NCI-H1092 treated with DMSO at 0.1 percent for 48 hours (cell line): Measurements from ENCODE around the gene RPL22.

ENCODE experiments used
- DNase-seq: peaks from one replicate; lab custom pipeline; 2025; lab: John Stamatoyannopoulos, UW

The RPL22 gene

DNA sequence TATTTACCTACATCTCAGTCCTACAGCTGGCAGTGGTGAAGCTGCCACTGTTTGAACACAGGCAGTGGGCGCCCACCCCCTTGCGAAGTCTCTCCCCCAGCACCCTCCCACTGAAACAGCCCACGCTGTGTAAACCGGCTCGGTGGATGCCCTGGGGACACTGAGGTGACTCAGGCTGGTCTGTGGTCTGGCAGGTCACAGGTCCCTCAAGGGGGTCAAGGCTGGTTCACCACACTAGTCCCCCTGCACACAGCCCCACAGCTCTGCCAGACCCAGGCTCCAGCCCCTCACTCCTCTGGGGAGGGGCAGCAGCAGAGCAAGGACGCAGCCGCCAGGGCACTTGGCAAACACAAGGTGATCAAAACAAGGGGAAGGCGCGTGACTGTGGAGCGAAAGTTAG lies 26.8 kb downstream of the RPL22 start:
- no peak for DNase-seq

DNA sequence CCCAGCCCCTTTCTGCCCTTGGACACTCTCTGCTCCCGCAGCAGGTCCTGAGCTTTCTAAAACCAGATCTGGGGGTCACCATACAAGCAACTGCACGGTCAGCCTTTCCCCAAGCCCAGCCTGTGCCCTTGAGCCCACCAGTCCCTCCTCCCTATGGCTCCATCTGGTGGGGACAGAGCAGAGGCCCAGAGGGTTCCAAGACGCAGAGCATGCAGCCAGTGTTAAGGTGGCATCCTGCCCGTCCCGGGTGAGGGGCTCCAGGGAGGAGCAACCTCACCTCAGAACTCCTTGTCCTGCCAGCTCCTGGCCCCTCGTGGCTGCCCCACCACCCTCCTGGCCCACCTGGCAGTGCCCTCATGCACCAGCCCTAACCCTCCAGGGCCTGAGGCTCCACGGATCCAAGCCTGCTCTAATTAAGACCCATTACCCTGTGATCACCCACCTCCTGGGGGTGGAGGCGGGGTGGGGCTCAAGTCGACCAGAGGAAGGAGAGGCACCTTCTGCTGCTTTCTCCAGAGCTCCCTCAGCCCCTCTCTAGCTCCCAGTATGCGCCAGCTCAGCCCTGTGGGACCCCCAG lies 27.8 kb downstream of the RPL22 start:
- DNase-seq: peak; percentile 76

DNA sequence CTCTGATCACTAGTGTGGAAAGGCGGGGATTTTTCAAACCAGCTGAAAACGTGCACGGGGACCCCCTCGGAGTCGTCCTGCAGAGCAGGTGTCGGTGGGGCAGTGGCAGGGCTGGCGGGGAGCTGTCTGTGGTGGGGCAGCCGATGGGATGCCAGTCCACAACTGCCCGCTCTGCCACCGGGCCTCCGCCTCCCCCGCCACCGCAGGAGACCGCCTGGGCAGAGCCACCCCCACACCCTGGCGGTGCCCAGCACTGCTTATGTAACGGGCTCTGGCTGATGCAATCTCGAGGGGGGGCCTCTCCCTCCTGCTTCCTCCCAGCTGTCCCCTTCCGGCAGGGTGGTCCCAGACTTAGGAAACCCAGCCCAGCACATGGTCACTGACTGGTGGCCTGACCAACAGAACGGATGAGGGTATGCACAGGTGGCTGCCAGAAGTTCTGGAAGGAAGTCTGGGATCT lies 28.6 kb downstream of the RPL22 start:
- DNase-seq: no peak

DNA sequence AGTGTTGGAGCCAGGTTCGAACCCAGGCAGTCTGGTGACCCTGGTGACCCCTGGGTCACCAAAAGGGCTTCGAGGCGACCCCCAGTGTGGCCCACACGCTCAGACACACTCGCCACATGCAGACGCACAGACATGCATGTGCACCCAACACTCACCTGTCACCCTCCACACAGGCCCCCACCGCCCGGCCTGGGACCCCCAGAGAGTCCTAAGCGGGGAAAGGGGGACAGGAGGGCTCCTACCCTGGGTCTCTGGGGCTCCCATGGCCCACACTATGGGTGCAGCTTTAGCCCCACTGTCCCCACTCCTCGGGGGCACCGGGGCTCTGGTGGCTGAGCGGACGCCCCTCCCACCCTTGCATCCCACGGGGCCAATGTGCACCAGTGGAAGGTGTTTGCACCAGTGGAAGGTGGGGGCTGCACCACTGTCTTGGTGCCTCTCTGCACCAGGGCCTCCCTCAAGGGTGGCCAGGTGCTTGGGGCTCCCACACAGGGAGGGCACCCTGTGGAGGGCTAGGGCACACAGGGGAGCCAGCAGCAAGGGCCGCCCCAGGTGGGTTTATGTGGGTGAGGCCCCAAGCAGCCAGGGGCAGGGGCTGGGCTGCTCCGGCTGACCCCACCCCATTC lies 29.2 kb downstream of the RPL22 start:
- DNase-seq: no peak

DNA sequence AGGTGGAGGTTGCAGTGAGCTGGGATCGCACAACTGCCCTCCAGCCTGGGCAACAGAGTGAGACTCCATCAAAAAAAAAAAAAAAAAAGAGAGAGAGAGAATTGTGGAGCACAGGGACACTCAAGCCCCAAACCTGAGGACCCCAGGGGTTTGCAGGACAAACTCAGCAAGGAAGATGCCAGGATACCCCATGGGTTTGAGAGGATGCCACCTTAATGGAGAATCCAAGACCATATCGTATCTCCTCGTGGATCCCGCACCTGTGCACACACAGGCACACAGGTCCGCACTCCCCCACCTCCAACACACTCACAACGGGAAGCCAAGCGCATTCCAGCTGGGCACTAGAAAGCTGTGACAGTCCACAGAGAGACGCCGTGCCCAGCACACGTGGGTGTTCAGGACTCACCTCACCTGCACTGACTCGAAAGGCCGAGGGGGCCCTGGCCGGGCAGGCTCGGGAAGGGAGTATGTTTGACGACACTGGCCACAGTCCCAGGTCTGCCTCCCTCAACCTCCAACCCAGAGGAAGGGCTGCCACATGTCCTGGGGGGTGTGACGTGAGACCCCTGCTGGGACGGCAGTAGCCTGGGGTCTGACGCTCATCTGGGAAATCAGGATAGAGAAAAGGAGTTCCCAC lies 30.3 kb downstream of the RPL22 start:
- no peak for DNase-seq

DNA sequence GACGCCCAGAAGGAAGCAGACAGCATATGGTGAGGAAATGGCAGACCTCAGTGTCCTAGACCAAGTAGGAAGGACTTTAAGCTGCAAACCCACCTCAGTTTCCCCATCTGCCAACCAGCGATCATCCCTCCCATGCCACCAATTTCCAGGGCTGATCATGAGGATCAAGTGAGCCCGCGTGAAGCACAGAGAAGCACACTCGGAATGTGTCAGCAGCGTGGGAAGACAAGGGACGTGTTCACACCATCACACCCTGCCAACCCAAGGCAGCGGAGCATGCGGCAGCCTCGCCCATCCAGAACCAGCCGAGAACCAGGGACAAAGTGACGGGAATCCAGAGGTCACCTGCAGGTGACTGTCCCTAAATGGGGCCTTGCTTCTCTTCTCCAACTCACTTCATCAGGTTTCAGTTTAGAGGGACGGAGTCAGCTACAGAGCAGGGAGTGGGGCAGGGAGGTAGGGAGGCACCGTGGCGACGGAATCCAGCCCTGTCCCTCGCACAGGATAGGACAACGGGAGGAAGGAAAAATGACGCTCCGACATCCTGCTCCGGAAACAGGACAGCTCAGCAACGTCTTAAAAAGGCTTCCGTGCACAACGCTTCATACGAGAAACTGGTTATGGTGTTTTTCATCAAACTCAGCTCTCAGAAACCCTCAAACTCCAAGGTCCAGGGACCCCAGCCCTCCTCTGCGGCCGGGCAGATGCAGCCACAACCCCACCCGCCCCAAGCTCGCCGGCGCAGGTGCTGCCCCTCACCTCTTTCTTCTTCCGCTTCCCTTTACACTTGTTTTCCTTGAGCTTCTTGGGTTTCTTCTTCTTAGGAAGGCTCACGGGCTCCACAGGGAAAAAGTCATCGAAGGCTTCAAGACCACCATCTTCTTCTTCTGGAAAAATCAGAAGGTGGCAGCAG lies 31.7 kb downstream of the RPL22 start:
- no peak for DNase-seq

DNA sequence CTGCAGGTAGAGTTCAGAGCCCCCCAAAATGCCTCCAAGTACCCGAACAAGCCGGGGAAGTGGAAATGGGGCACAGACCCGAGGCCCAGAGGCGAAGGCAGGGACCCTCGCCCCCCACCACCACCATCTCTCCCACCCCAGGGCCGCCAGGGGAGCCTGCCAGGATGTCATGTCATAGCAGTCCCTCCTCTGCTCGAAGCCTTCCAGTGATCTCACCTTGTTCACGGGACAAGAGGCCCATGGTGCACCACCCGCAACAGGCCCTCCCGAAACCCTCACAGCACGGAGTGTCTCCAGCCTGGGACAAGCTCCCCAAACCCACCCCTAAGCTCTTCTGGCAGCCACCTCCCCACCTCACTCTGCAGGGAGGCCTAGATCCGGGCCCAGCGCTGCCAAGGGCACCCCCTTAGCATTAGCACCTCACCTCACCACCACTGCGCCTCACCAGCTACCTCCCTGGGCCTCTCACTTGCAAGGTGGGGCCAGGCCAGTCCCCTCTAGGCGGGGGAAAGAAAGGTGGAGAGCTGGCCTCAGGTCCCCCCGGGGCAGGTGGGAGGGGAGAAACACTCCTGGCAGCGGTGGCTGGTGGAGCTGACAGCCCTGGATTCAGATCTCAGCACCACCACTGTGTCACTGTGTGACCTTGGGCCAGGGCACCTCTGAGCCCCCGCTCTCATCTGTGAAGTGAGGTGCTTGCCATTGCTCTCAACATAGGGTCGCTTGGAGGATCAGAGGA lies 32.6 kb downstream of the RPL22 start:
- DNase-seq: no peak

DNA sequence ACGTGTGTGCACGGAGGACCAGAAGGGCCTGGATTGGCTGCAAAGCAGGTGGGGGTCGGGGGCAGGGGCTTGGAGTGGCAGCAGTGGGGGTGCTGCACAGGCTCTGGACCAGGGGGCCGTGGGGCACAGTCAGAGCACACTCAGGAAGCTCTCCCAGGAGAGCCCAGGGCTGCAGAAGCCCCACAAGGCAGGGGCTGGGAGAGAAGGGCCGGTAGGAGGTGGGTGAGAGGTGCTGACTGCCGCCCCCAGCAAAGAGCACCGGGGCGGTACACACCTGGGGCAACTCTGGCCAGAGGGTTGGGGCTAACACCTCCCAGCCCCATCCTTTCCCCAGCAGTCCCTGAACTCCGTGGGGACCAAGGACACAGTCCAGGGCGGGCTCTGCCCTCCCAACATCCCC lies 33.2 kb downstream of the RPL22 start:
- no peak for DNase-seq

DNA sequence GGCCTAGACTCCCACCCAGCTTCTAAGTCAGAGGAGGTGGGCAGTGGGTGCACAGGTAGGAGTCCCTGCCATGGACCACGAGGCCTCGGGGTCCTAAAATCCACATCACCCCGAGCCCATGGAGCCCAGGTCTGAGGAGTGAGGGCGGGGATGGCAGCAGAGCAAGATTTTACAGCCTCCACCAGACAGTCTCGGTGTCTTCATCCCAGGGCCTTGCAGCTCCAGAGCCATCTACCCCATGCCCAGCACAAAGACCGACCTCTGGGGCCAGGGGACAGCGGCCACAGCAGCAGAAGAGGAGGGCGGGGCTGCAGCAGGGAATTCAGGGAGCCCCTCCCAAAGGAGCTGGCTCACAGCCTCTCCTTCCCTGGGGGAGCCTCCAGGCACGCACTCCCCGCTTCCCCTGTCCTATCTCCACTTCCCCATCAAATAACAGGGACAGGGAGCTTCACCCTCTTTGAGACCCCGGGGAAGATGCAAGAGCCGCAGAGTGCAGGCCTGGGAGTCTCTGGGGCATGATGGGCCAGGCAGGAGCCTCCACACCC lies 33.9 kb downstream of the RPL22 start:
- DNase-seq: no peak

DNA sequence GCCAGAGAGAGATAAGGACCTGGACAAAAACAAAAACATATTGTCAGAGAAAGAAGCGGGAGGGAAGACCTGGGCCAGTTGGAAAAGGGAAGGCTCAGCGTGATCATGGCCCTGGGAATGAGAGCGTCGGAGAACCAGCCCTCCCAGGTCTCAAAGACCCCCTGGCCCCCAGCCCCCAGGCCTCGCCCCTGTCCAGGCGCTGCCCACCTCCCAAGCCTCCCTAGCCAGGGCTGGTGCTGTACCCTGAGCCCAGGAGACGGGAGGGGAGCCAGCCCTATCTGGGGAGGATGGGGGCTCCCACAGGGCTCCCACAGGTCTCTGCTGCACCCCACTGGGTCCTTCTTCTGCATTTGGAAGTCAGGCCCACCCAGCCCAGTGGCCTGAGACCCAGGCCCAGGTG lies 34.4 kb downstream of the RPL22 start:
- no peak for DNase-seq

DNA sequence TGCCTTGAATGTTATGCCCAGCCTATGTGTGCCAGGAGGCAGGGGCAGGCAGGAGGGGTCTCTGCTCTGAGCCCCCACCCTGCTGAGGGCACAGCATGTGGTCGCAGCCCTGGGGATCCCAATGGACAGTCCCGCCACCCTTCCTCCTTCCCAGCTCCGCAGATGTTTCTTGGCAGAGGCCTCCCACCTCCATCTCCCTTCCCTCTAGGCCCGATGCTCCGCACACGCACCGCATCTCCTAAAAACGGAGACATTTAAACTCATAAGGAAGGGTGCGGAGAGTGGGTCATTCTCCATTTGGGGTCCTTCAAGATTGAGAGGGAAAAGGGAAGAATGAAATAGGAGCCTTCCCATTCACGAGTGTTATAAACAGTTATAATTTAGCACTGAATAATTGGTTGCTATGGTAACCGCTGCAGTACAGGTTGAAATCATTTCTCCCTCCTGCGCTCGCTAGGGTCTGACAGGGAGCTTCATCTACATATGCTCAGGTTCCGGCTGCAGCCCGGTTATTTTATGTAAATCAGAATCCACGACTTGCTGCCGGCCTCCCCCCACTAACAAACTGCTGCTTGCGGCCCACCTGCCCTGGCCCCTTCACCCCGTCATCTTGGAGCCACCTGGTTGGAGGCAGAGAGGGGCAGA lies 35.3 kb downstream of the RPL22 start:
- no peak for DNase-seq

DNA sequence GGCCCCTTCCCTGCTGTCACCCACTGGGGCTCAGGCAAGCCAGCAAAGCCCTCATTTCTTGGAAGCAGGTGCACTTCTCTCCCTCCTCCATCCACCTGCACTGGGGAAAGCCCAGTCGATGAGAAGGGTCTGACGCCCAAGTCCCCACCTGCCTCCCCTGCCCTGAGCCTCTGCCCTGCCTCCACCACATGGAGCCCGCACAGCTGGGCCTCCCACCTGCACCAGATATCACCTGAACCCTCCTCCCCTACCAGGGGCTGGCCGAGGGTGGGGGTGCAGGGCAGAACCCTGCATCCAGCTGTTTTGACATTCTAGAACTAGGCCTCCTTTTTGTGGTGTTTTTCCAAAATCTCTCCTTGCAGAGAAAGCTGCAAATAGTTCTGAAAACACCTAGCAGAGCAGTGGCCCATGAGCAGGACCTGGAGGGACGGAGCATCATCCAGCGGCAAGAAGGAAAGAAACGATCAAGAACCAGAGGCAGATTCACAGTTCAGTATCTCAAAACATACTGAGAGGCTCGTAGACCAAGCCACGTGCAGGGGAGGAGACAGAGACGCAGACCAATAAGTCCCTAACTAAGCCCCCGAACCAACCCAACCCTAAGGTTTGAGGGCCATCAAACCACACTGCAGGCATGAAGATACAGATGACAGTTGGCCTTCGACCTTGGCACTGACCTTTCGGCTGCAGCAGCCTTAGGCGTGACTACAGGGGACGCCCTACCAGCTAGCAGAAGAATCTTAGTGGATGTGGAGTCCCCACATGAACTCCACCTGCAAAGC lies 36.0 kb downstream of the RPL22 start:
- DNase-seq: no peak

DNA sequence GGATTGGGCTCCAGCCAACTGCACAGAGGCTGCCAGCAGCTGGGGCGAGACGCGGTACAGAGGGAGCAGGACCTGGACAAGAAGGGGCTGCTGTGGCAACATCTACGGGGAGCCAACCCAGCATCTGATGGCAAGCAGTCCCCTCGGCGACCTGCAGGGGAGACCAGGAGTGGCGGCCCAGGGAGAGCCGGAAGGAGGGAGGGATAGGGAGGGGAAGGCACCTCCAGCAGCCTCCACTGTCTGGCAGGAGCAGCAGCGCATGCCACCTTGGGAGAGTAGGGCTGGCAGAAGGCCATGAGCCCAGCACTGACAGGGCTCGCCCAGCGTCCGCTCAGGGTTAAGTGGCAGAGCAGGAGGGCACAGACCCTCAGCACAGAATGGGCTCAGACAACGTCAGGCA lies 36.6 kb downstream of the RPL22 start:
- peak; percentile 91 for DNase-seq

DNA sequence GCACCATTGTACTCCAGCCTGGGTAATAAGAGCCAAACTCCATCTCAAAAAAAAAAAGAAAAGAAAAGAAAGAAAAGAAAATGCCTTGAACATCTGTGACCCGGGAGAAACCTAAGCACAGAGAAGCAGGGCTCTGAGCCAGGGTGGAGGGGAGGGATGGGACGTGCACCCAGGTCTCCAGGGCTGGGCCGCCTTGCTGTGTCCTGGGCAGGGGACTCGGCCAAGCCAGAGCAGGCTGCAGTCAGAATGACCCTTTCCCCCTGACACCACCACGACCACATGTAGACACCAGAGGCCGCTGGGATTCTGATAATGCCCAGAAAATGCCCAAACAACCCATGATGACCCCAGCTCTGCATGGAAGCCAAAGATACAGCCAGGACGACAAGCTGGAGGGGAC lies 37.1 kb downstream of the RPL22 start:
- no peak for DNase-seq

DNA sequence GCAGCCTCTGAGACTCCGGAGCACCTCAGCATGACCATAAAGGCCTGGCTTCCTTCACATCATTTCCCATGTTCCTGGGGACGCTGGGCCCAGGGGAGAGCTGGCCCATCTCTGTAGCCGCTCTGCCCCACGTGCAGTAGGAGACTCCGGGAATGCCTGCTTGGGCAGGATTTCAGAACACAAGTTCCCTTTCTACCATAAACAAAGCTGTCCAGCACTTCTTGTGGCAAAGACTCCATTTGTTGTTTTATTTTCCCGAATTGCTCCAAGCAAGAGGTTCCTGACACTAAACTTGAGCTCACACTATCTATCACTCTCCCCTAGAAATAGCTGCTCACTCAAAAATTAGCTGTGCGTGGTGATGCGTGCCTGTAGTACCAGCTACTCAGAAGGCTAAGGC lies 41.2 kb downstream of the RPL22 start:
- DNase-seq: no peak

DNA sequence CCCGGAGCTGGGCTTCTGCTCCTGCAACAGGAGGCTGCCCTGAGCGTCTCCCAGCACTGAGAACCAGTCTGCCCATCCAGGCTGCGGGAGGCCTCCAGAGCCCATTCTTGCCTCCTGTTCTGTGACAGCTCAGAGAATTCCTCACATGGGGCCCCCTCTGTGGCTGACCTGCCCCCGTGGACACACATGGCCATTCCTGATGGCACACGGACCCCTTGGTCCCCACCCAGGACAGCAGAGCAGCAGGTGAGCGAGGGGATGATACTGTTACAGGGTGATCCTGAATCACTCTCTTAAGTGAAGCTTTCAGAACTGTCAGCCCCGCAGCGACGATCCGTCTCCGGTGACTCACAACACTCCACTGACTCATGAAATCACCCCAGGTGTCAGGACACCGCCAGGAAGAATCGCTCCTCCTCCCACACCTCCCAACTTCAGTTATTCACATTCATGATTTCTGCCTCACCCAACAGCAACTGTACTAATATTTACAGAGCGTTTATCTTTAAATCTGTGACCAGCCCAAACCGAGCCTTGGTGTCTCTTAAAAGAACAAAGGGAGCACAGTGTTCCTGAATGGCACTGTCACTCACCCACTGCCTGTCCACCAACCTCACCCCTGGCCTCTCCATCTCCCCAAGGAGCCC lies 41.7 kb downstream of the RPL22 start:
- no peak for DNase-seq

DNA sequence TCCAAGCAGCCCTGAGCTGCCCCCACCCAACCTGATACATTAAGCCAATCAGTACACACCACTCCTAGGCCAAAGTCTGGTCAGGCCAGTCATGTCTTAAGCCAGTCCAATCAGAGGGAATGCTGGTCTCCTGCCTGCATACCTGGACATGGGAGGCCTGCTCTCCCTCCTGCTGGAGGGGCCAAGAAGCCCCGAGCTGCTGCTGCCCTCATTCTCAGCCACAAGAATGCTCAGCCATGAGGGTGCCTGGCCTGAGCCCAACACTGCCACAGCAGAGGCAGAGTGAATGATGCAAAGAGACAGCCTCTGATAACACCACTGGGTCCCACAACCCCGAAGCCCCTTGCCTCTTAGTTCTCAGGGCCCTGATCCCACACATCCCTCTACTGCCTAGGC lies 42.3 kb downstream of the RPL22 start:
- DNase-seq: no peak

DNA sequence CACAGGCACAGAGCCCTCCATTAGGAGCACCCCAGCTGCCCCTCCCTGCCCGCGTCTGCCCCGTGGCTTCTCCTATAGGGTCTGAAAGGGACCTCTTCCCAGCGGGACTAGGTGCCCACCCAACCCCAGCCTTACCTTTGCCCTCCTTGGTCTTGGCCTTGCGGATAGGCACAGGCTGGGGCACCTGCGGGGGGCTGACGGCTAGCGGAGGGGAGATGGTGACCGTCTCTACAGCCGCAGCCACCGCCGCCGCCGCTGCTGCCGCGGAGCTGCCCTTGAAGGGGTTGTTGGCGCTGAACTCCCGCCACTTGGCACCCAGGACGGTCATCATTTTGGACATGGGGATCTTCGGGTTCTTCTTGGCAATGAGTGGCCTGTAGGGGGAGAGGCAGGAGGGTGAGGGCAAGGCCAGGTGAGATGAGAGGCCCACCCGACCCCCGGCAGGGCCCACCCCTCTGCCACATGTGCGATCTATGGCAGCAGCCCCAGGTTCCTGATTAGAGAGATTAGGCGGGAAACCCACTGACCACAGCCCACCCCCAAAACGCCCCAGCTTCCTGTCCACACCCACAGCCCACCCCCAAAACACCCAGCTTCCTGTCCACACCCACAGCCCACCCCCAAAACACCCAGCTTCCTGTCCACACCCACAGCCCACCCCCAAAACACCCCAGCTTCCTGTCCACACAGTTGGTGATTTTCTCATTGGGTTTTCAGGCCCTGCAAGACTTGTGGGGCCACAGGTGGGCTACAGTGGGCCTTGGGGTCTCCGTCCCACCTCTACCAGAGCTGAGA lies 44.7 kb downstream of the RPL22 start:
- DNase-seq: no peak

DNA sequence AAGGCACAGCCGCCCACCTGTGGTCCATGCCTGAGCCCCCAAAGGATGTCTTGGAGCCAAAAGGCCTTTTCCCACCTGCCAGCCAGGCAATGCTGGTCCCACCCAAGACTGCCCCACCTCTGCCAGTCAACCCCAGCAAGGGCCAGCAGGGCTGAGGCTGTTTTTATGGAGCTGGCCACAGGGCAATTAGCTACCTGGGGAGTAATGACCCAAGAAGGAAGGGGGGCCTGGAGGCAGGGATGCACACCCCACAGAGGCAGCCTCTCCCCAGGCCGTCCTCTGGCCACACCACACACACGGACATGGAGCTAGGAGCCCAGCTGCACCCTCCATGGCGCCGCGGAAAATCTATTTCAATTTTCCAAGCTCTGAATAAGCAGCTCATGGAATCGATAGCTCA lies 46.5 kb downstream of the RPL22 start:
- DNase-seq: no peak
